ENCODE measurements around the gene HYCC1.
"Not testable (repeated sequence)": the region's sequence is repeated elsewhere in the genome, so short reads cannot be mapped to it uniquely, and the experiment has no call there.

Gene HYCC1

GRCh38 chr7:22983257-22983855 lies 30.6 kb downstream of the HYCC1 start:
- H3K4me3 ChIP-seq (ENCODE audit: low read depth, low read length): no peak overlapping the region
- peaks cover 36% of the 10 kb centered on the region for H3K4me1 ChIP-seq (ENCODE audit: control insufficient read depth, insufficient read depth, low read length, unreplicated experiment)
- 0 out of 2 replicates have a peak, but pooled peaks cover under 1% of the 10 kb centered on the region for H3K36me3 ChIP-seq (ENCODE audit: insufficient read depth, low read length)
- H3K27ac ChIP-seq (ENCODE audit: low read depth, low read length): no peak overlapping the region
- no peaks in the 10 kb centered on the region for H3K27me3 ChIP-seq (ENCODE audit: insufficient read depth, low read length)
- peaks cover 30% of the 10 kb centered on the region for H3K79me2 ChIP-seq (ENCODE audit: control insufficient read depth, insufficient read depth, low read length, unreplicated experiment)
- H2AFZ ChIP-seq (ENCODE audit: low read length, unreplicated experiment): no peak overlapping the region

GRCh38 chr7:22980422-22980821 lies 33.5 kb downstream of the HYCC1 start:
- Histone ChIP-seq H3K27ac (ENCODE audit: low read depth, low read length) (peak overlapping the region; percentile 84), H3K4me3 (ENCODE audit: low read depth, low read length) (peak overlapping the region; percentile 39; the same call in 1 of the 2 replicates), H3K4me1 (ENCODE audit: control insufficient read depth, insufficient read depth, low read length, unreplicated experiment) (peaks cover 45% of the 10 kb centered on the region), H2AFZ (ENCODE audit: low read length, unreplicated experiment) (peak overlapping the region; percentile 12), H3K79me2 (ENCODE audit: control insufficient read depth, insufficient read depth, low read length, unreplicated experiment) (peaks cover 24% of the 10 kb centered on the region), H3K36me3 (ENCODE audit: insufficient read depth, low read length) (peaks cover 21% of the 10 kb centered on the region), H3K27me3 (ENCODE audit: insufficient read depth, low read length) (no peaks in the 10 kb centered on the region)

GRCh38 chr7:22979861-22980260 lies 34.1 kb downstream of the HYCC1 start:
- H3K36me3 ChIP-seq (ENCODE audit: insufficient read depth, low read length): peaks cover 27% of the 10 kb centered on the region
- H3K79me2 ChIP-seq (ENCODE audit: control insufficient read depth, insufficient read depth, low read length, unreplicated experiment): peaks cover 24% of the 10 kb centered on the region
- peaks cover 45% of the 10 kb centered on the region for H3K4me1 ChIP-seq (ENCODE audit: control insufficient read depth, insufficient read depth, low read length, unreplicated experiment)

GRCh38 chr7:22979251-22979650 lies 34.7 kb downstream of the HYCC1 start:
- peaks cover 45% of the 10 kb centered on the region for H3K4me1 ChIP-seq (ENCODE audit: control insufficient read depth, insufficient read depth, low read length, unreplicated experiment)
- peaks cover 33% of the 10 kb centered on the region for H3K36me3 ChIP-seq (ENCODE audit: insufficient read depth, low read length)
- H3K4me3 ChIP-seq (ENCODE audit: low read depth, low read length): peak overlapping the region; percentile 39; the same call in 1 of the 2 replicates
- no peak overlapping the region for H2AFZ ChIP-seq (ENCODE audit: low read length, unreplicated experiment)
- H3K79me2 ChIP-seq (ENCODE audit: control insufficient read depth, insufficient read depth, low read length, unreplicated experiment): peaks cover 24% of the 10 kb centered on the region
- H3K27me3 ChIP-seq (ENCODE audit: insufficient read depth, low read length): no peaks in the 10 kb centered on the region
- peak overlapping the region; percentile 84 for H3K27ac ChIP-seq (ENCODE audit: low read depth, low read length)

More at GRCh38 chr7:22979861-22980260, 34.1 kb downstream of the HYCC1 start:
- Histone ChIP-seq H2AFZ (ENCODE audit: low read length, unreplicated experiment) (no peak overlapping the region), H3K27ac (ENCODE audit: low read depth, low read length) (peak overlapping the region; percentile 84), H3K27me3 (ENCODE audit: insufficient read depth, low read length) (no peaks in the 10 kb centered on the region), H3K4me3 (ENCODE audit: low read depth, low read length) (peak overlapping the region; percentile 39)

GRCh38 chr7:22974636-22975035 lies 39.3 kb downstream of the HYCC1 start:
- not testable (repeated sequence) for H3K27ac ChIP-seq (ENCODE audit: low read depth, low read length); H3K4me3 ChIP-seq (ENCODE audit: low read depth, low read length); H2AFZ ChIP-seq (ENCODE audit: low read length, unreplicated experiment); H3K27me3 ChIP-seq (ENCODE audit: insufficient read depth, low read length)
- peaks cover 21% of the 10 kb centered on the region for H3K79me2 ChIP-seq (ENCODE audit: control insufficient read depth, insufficient read depth, low read length, unreplicated experiment)
- H3K4me1 ChIP-seq (ENCODE audit: control insufficient read depth, insufficient read depth, low read length, unreplicated experiment): peaks cover 29% of the 10 kb centered on the region
- peaks cover 68% of the 10 kb centered on the region for H3K36me3 ChIP-seq (ENCODE audit: insufficient read depth, low read length)

GRCh38 chr7:22972207-22972606 lies 41.7 kb downstream of the HYCC1 start:
- Histone ChIP-seq H3K4me3 (ENCODE audit: low read depth, low read length) (no peak overlapping the region), H2AFZ (ENCODE audit: low read length, unreplicated experiment) (no peak overlapping the region), H3K27ac (ENCODE audit: low read depth, low read length) (no peak overlapping the region), H3K4me1 (ENCODE audit: control insufficient read depth, insufficient read depth, low read length, unreplicated experiment) (peaks cover 6% of the 10 kb centered on the region), H3K79me2 (ENCODE audit: control insufficient read depth, insufficient read depth, low read length, unreplicated experiment) (no peaks in the 10 kb centered on the region), H3K36me3 (ENCODE audit: insufficient read depth, low read length) (peaks cover 61% of the 10 kb centered on the region), H3K27me3 (ENCODE audit: insufficient read depth, low read length) (no peaks in the 10 kb centered on the region)

- H3K27ac ChIP-seq (ENCODE audit: low read depth, low read length): no peak overlapping the region
- H3K4me1 ChIP-seq (ENCODE audit: control insufficient read depth, insufficient read depth, low read length, unreplicated experiment): peaks cover 6% of the 10 kb centered on the region
- H3K36me3 ChIP-seq (ENCODE audit: insufficient read depth, low read length): peaks cover 40% of the 10 kb centered on the region
- H3K4me3 ChIP-seq (ENCODE audit: low read depth, low read length): no peak overlapping the region
- H2AFZ ChIP-seq (ENCODE audit: low read length, unreplicated experiment): no peak overlapping the region
- no peaks in the 10 kb centered on the region for H3K27me3 ChIP-seq (ENCODE audit: insufficient read depth, low read length)
- no peaks in the 10 kb centered on the region for H3K79me2 ChIP-seq (ENCODE audit: control insufficient read depth, insufficient read depth, low read length, unreplicated experiment)
These were observed 44.9 kb downstream of the HYCC1 start for GRCh38 chr7:22969010-22969431.

Measured in ACC112 (cell line).